ENCODE measurements around the gene KCNE1. TPM values are rescaled to one million over a fixed set of nuclear protein-coding genes. Genes with fewer than 3 reads are reported as not detected.

KCNE1 gene
- total and polyA plus RNA-seq, 8 donors = 0.05 to 0.75 (median 0.30) TPM

- H3K36me3 ChIP-seq = no peaks in the 10 kb centered on the region
- DNase-seq (no peak), FAIRE-seq (no peak), ATAC-seq (peak in 3 of 4 donors; percentile 25 to 37 (median 32))
- no peak overlapping the region for H3K4me3 ChIP-seq
- intact Hi-C loops (cut with DNase I) = no loop called here
- peak overlapping the region in 2 of 4 donors; percentile 58 to 60 for H3K27ac ChIP-seq
- H3K4me1 ChIP-seq = peaks cover 0 to 6% (median 0%) of the 10 kb centered on the region in 3 donors
- H3K9me3 ChIP-seq = no peaks in the 10 kb centered on the region
- H3K27me3 ChIP-seq = no peaks in the 10 kb centered on the region
- TF ChIP-seq CTCF (IDR thresholded peaks at IDR 0.05) = no peak
- 50 to 54% methylated on average over 7 of the region's 7 CpGs for WGBS, 2 donors
Measured at GRCh38 chr21:34552360-34553098, 40.5 kb upstream of the KCNE1 start.

- peaks cover 0 to 16% (median 8%) of the 10 kb centered on the region in 3 donors for H3K4me1 ChIP-seq
- no peak for TF ChIP-seq CTCF (IDR thresholded peaks at IDR 0.05)
- WGBS, 2 donors = 97 to 98% methylated on average over 2 of the region's 2 CpGs
Measured at GRCh38 chr21:34550182-34550799, 38.3 kb upstream of the KCNE1 start.

GRCh38 chr21:34548781-34549376 is 36.9 kb upstream of the KCNE1 start:
- intact Hi-C loops (cut with DNase I) = no loop called here
- ATAC-seq (no peak), FAIRE-seq (no peak), DNase-seq (no peak)
- Histone ChIP-seq H3K27ac (no peak overlapping the region), H3K9me3 (no peaks in the 10 kb centered on the region), H3K27me3 (no peaks in the 10 kb centered on the region), H3K4me3 (no peak overlapping the region), H3K36me3 (no peaks in the 10 kb centered on the region), H3K4me1 (peaks cover 7 to 30% (median 11%) of the 10 kb centered on the region in 3 donors)
- TF ChIP-seq CTCF (IDR thresholded peaks at IDR 0.05) = no peak
- WGBS, 2 donors = 88 to 92% methylated on average over 11 of the region's 11 CpGs

More at GRCh38 chr21:34550182-34550799, 38.3 kb upstream of the KCNE1 start:
- intact Hi-C loops (cut with DNase I) = no loop called here
- Histone ChIP-seq H3K9me3 (no peaks in the 10 kb centered on the region), H3K4me3 (no peak overlapping the region), H3K27ac (no peak overlapping the region), H3K36me3 (no peaks in the 10 kb centered on the region), H3K27me3 (no peaks in the 10 kb centered on the region)
- FAIRE-seq (no peak), DNase-seq (no peak), ATAC-seq (no peak)

GRCh38 chr21:34546542-34546941 is 34.5 kb upstream of the KCNE1 start:
- no peaks in the 10 kb centered on the region for H3K27me3 ChIP-seq

More at GRCh38 chr21:34546542-34546941, 34.5 kb upstream of the KCNE1 start:
- Histone ChIP-seq H3K36me3 (no peaks in the 10 kb centered on the region), H3K4me3 (no peak overlapping the region), H3K27ac (peak overlapping the region in 2 of 4 donors; percentile 71 to 75), H3K4me1 (peaks cover 7 to 25% (median 15%) of the 10 kb centered on the region in 3 donors), H3K9me3 (no peaks in the 10 kb centered on the region)
- no peak for DNase-seq
- no peak for ATAC-seq
- WGBS, 2 donors = 89 to 91% methylated on average over 6 of the region's 6 CpGs
- no peak for FAIRE-seq
- intact Hi-C loops (cut with DNase I) = no loop called here
- no peak for TF ChIP-seq CTCF (IDR thresholded peaks at IDR 0.05)
